ENCODE data around the gene TSPAN15.
A peak's percentile ranks its signal among the peaks of the same experiment; 100 is the strongest.
"Not testable (repeated sequence)": the region's sequence is repeated elsewhere in the genome, so short reads cannot be mapped to it uniquely, and the experiment has no call there.

The TSPAN15 gene

DNA sequence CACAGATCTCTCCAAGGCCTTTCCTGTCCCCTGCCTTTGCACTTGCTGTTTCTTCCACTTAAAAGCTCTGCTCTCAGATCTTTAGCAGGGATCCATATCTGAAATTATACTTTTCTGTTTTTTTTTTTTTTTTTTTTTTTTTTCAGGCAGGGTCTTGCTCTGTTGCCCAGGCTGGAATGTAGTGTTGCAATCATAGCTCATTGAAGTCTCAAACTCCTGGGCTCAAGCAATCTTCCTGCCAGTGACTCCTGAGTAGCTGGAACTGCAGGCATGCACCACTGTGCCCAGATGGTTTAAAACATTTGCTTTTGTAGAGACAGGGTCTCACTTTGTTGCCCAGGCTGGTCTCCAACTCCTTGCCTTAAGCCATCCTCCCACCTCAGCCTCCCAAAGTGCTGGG lies 5.0 kb upstream of the TSPAN15 start:
- no peaks in the 10 kb centered on the region for H3K9me3 ChIP-seq (ENCODE audit: insufficient read depth, low read length)
- no peaks in the 10 kb centered on the region for H3K9me2 ChIP-seq (replicated peaks; ENCODE audit: insufficient read depth, low read length)
- H3K4me3 ChIP-seq (ENCODE audit: insufficient read depth, low read length, poor library complexity, severe bottlenecking): no peak overlapping the region
- no peak for TF ChIP-seq EZH2phosphoT487 (conservative IDR thresholded peaks at IDR 0.05; ENCODE audit: low read length)
- TF ChIP-seq, protein P1, sequence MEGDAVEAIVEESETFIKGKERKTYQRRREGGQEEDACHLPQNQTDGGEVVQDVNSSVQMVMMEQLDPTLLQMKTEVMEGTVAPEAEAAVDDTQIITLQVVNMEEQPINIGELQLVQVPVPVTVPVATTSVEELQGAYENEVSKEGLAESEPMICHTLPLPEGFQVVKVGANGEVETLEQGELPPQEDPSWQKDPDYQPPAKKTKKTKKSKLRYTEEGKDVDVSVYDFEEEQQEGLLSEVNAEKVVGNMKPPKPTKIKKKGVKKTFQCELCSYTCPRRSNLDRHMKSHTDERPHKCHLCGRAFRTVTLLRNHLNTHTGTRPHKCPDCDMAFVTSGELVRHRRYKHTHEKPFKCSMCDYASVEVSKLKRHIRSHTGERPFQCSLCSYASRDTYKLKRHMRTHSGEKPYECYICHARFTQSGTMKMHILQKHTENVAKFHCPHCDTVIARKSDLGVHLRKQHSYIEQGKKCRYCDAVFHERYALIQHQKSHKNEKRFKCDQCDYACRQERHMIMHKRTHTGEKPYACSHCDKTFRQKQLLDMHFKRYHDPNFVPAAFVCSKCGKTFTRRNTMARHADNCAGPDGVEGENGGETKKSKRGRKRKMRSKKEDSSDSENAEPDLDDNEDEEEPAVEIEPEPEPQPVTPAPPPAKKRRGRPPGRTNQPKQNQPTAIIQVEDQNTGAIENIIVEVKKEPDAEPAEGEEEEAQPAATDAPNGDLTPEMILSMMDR (IDR thresholded peaks at IDR 0.05; ENCODE audit: insufficient read depth, low read length, poor library complexity, severe bottlenecking): no peak
- no peaks in the 10 kb centered on the region for H3F3A ChIP-seq (ENCODE audit: insufficient read depth)
- H3K79me2 ChIP-seq (ENCODE audit: insufficient read depth, low read length): no peaks in the 10 kb centered on the region
- H3K27ac ChIP-seq (ENCODE audit: low read depth, low read length): no peak overlapping the region
- H3K9ac ChIP-seq (ENCODE audit: low read length): no peak overlapping the region
- H4K20me1 ChIP-seq (ENCODE audit: low read depth, low read length): no peaks in the 10 kb centered on the region
- no peaks in the 10 kb centered on the region for H3K36me3 ChIP-seq (ENCODE audit: low read length)
- no peak overlapping the region for H3K4me2 ChIP-seq (ENCODE audit: low read depth, low read length, poor library complexity, severe bottlenecking)
- no peaks in the 10 kb centered on the region for H3K27me3 ChIP-seq (ENCODE audit: low read length)
- no peak overlapping the region for H2AFZ ChIP-seq (ENCODE audit: low read depth, low read length, severe bottlenecking)

DNA sequence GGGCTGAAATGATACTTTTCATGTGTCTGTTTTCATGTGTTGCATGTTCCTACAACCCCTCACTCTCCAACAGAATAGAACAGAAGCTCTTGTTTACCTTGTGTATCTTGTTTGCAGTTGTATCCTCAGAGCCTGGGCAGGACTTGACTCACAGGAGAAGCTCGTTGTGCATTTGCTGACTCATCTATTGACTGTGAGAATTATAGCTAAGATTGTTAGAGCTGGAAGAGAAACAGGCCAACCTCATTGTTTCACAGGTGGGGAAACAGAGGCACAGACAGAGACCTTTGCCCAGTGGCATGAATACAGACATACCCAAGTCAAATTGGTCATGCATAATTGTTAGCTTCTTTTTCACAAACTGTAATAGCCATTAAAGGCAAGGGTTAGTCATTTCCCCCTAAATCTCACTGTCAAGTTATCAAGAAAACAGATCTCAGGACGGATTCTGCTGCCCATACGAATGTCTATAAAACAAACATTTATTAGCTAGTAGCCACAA lies 4.6 kb upstream of the TSPAN15 start:
- no peak overlapping the region for H3K27ac ChIP-seq (ENCODE audit: low read depth, low read length)
- no peak for TF ChIP-seq EZH2phosphoT487 (conservative IDR thresholded peaks at IDR 0.05; ENCODE audit: low read length)
- TF ChIP-seq, protein P1 (IDR thresholded peaks at IDR 0.05; ENCODE audit: insufficient read depth, low read length, poor library complexity, severe bottlenecking): no peak
- no peak overlapping the region for H3K9ac ChIP-seq (ENCODE audit: low read length)
- no peak overlapping the region for H2AFZ ChIP-seq (ENCODE audit: low read depth, low read length, severe bottlenecking)
- H3K79me2 ChIP-seq (ENCODE audit: insufficient read depth, low read length): no peaks in the 10 kb centered on the region
- H3K9me2 ChIP-seq (replicated peaks; ENCODE audit: insufficient read depth, low read length): no peaks in the 10 kb centered on the region
- no peaks in the 10 kb centered on the region for H3K9me3 ChIP-seq (ENCODE audit: insufficient read depth, low read length)
- no peaks in the 10 kb centered on the region for H3F3A ChIP-seq (ENCODE audit: insufficient read depth)
- H3K4me3 ChIP-seq (ENCODE audit: insufficient read depth, low read length, poor library complexity, severe bottlenecking): no peak overlapping the region
- no peaks in the 10 kb centered on the region for H3K27me3 ChIP-seq (ENCODE audit: low read length)
- no peak overlapping the region for H3K4me2 ChIP-seq (ENCODE audit: low read depth, low read length, poor library complexity, severe bottlenecking)
- H4K20me1 ChIP-seq (ENCODE audit: low read depth, low read length): no peaks in the 10 kb centered on the region
- no peaks in the 10 kb centered on the region for H3K36me3 ChIP-seq (ENCODE audit: low read length)

DNA sequence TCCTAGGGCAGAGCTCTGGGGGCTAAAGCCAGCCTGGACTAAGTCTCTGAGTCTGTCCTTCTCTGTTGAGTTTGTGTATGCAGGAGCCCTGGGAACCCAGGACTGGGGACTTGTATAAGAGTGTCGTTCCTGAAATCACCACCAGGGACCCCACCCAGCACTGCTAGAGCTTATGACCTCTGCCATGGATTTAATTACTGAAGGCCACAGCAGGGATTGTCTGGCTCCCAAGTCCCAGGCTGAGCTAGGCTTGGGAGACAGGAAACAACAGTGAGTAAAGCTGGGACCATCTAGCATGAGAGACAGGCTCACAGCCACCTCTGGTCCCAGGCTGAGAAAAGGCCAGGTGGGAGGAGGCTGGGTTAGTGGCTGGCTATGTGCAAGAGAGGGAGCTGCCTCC lies 1.4 kb upstream of the TSPAN15 start:
- H3K4me3 ChIP-seq (ENCODE audit: insufficient read depth, low read length, poor library complexity, severe bottlenecking): no peak overlapping the region
- no peak overlapping the region for H3K4me2 ChIP-seq (ENCODE audit: low read depth, low read length, poor library complexity, severe bottlenecking)
- no peaks in the 10 kb centered on the region for H3K27me3 ChIP-seq (ENCODE audit: low read length)
- no peaks in the 10 kb centered on the region for H3K9me2 ChIP-seq (replicated peaks; ENCODE audit: insufficient read depth, low read length)
- H3K79me2 ChIP-seq (ENCODE audit: insufficient read depth, low read length): no peaks in the 10 kb centered on the region
- H3K9me3 ChIP-seq (ENCODE audit: insufficient read depth, low read length): no peaks in the 10 kb centered on the region
- H3K9ac ChIP-seq (ENCODE audit: low read length): no peak overlapping the region
- no peak overlapping the region for H3K27ac ChIP-seq (ENCODE audit: low read depth, low read length)
- H3K36me3 ChIP-seq (ENCODE audit: low read length): no peaks in the 10 kb centered on the region
- peak overlapping the region; percentile 27 for H2AFZ ChIP-seq (ENCODE audit: low read depth, low read length, severe bottlenecking)
- H3F3A ChIP-seq (ENCODE audit: insufficient read depth): no peaks in the 10 kb centered on the region
- H4K20me1 ChIP-seq (ENCODE audit: low read depth, low read length): no peaks in the 10 kb centered on the region
- TF ChIP-seq EZH2phosphoT487 (conservative IDR thresholded peaks at IDR 0.05; ENCODE audit: low read length): no peak
- TF ChIP-seq, protein P1 (IDR thresholded peaks at IDR 0.05; ENCODE audit: insufficient read depth, low read length, poor library complexity, severe bottlenecking): peak; percentile 52

DNA sequence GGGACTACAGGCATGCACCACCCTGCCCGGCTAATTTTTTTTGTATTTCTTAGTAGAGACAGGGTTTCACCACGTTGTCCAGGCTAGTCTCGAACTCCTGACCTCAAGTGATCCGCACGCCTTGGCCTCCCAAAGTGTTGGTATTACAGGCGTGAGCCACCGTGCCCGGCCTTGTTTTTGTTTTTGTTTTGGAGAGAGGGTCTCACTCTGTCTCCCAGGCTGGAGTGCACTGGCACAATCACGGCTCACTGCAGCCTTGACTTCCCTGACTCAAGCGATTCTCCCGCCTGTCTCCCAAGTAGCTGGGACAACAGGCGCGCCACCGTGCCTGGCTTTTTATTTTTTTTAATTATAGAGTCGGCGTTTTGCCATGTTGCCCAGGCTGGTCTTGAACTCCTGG lies 870 bp upstream of the TSPAN15 start:
- not testable (repeated sequence) for H3K9ac ChIP-seq (ENCODE audit: low read length); H3K79me2 ChIP-seq (ENCODE audit: insufficient read depth, low read length); H3K9me2 ChIP-seq (replicated peaks; ENCODE audit: insufficient read depth, low read length); H3K9me3 ChIP-seq (ENCODE audit: insufficient read depth, low read length); H3K27ac ChIP-seq (ENCODE audit: low read depth, low read length); H3K27me3 ChIP-seq (ENCODE audit: low read length); H3K36me3 ChIP-seq (ENCODE audit: low read length); H3K4me3 ChIP-seq (ENCODE audit: insufficient read depth, low read length, poor library complexity, severe bottlenecking); H4K20me1 ChIP-seq (ENCODE audit: low read depth, low read length); H3F3A ChIP-seq (ENCODE audit: insufficient read depth)
- peak overlapping the region; percentile 73 for H3K4me2 ChIP-seq (ENCODE audit: low read depth, low read length, poor library complexity, severe bottlenecking)
- H2AFZ ChIP-seq (ENCODE audit: low read depth, low read length, severe bottlenecking): peak overlapping the region; percentile 95

All from SU-DHL-6 (cell line).